Measurements from ENCODE around the gene ADAM23.

Gene ADAM23

GRCh38 chr2:206665251-206665650, 221.9 kb downstream of the ADAM23 start:
- DNase-seq = no peak
